ENCODE measurements around the gene FGF11.

FGF11 gene

GRCh38 chr17:7432296-7432695 lies 7.0 kb upstream of the FGF11 start:
- DNase-seq, result no peak

GRCh38 chr17:7435676-7436555 lies 3.4 kb upstream of the FGF11 start:
- DNase-seq, result peak; percentile 70

- peak; percentile 85 for DNase-seq
Observed at GRCh38 chr17:7436556-7437368, 2.5 kb upstream of the FGF11 start.

- no peak for DNase-seq
Observed at GRCh38 chr17:7437369-7437863, 1.9 kb upstream of the FGF11 start.

- DNase-seq, result peak; percentile 84
Observed at GRCh38 chr17:7437950-7438614, 1.2 kb upstream of the FGF11 start.

GRCh38 chr17:7438656-7439460 lies 454 bp upstream of the FGF11 start:
- DNase-seq, result no peak

GRCh38 chr17:7440113-7440833 lies 961 bp downstream of the FGF11 start:
- DNase-seq, result peak; percentile 32

- DNase-seq, result no peak
Observed at GRCh38 chr17:7440834-7441195, 1.5 kb downstream of the FGF11 start.

- no peak for DNase-seq
Observed at GRCh38 chr17:7441266-7441665, 2.0 kb downstream of the FGF11 start.

GRCh38 chr17:7442142-7442541 lies 2.8 kb downstream of the FGF11 start:
- DNase-seq, result no peak

- no peak for DNase-seq
Observed at GRCh38 chr17:7443499-7444485, 4.5 kb downstream of the FGF11 start.

GRCh38 chr17:7444682-7445618 lies 5.6 kb downstream of the FGF11 start, which contains the start of gene CHRNB1:
CHRNB1 (plus strand) TSS chr17:7445061; CDS start chr17:7445128, 67 bp downstream.
- DNase-seq, result peak; percentile 20

GRCh38 chr17:7445619-7445968 lies 6.3 kb downstream of the FGF11 start:
- peak; percentile 56 for DNase-seq

- DNase-seq, result no peak
Observed at GRCh38 chr17:7448461-7448860, 9.1 kb downstream of the FGF11 start.

- no peak for DNase-seq
Observed at GRCh38 chr17:7459961-7460545, 20.7 kb downstream of the FGF11 start.

- DNase-seq, result no peak
Observed at GRCh38 chr17:7460850-7461660, 21.7 kb downstream of the FGF11 start.

GRCh38 chr17:7462474-7463371 lies 23.4 kb downstream of the FGF11 start:
- DNase-seq, result no peak

All from CD4-positive, alpha-beta T cell treated with Interleukin-6 for 4 hours (primary cell).